K562 (cell line): ENCODE data around the gene SPEG. TPM values are rescaled to one million over a fixed set of nuclear protein-coding genes. Genes with fewer than 3 reads are reported as not detected.

ENCODE experiments used
- BMI1 ChIP-seq: fragments of 150-350 bp; IDR thresholded peaks from 2 replicates; pipeline ENCODE4 v1.6.1; 2014; ENCODE audit warnings: low read length
- CBX1 ChIP-seq: sonication (generic); IDR thresholded peaks from 2 replicates; pipeline ENCODE4 v1.6.1; 2016; ENCODE audit warnings: antibody characterized with exemption, low read depth, mild to moderate bottlenecking
- CBX2 ChIP-seq: fragments of 200-600 bp; sonication (generic); IDR thresholded peaks from one replicate; pipeline ENCODE4 v1.6.1; 2012; ENCODE audit warnings: mild to moderate bottlenecking, low read length, inconsistent platforms; ENCODE audit not compliant: insufficient read depth, poor library complexity, severe bottlenecking
- FOXJ3 ChIP-seq: sonication (generic); formaldehyde crosslinking; IDR thresholded peaks from 2 replicates; pipeline ENCODE4 v1.4.0; 2020; ENCODE audit warnings: mild to moderate bottlenecking, missing genetic modification reagents
- HIVEP1 ChIP-seq: fragments of 250-450 bp; sonication (Bioruptor Pico); IDR thresholded peaks from 2 replicates; pipeline ENCODE4 v1.4.0; 2020; ENCODE audit warnings: mild to moderate bottlenecking
- IFI16 ChIP-seq: fragments of 250-450 bp; sonication (Bioruptor Pico); IDR thresholded peaks from 2 replicates; pipeline ENCODE4 v2.1.2; 2022; ENCODE audit warnings: mild to moderate bottlenecking, inconsistent platforms
- MTA3 ChIP-seq: fragments of 450-650 bp; formaldehyde crosslinking; IDR thresholded peaks from 2 replicates; pipeline ENCODE4 v1.6.1; 2017; ENCODE audit warnings: mild to moderate bottlenecking, borderline replicate concordance
- NFIX ChIP-seq: fragments of 250-450 bp; sonication (Bioruptor Pico); IDR thresholded peaks from 2 replicates; pipeline ENCODE4 v1.4.0; 2020; ENCODE audit warnings: low read depth, mild to moderate bottlenecking, moderate library complexity
- PHF8 ChIP-seq: fragments of 200-600 bp; sonication (generic); IDR thresholded peaks from 2 replicates; pipeline ENCODE4 v1.6.1; 2012; ENCODE audit warnings: mixed run types, mild to moderate bottlenecking, inconsistent platforms, low read length, moderate library complexity, borderline replicate concordance
- PYGO2 ChIP-seq: fragments of 450-650 bp; IDR thresholded peaks from 2 replicates; pipeline ENCODE4 v1.6.1; 2016; ENCODE audit warnings: mild to moderate bottlenecking, missing genetic modification characterization, moderate library complexity, missing compliant biosample characterization
- RFX5 ChIP-seq: IDR thresholded peaks from 2 replicates; pipeline ENCODE4 v1.6.1; 2011; ENCODE audit warnings: low read depth, mild to moderate bottlenecking, improper control_type of control experiment, low read length
- SMAD4 ChIP-seq: fragments of 250-450 bp; sonication (Bioruptor Pico); conservative IDR thresholded peaks from 2 replicates; pipeline ENCODE4 v1.8.0; 2021; ENCODE audit warnings: inconsistent platforms, mild to moderate bottlenecking, moderate library complexity
- XRCC3 ChIP-seq: fragments of 450-650 bp; IDR thresholded peaks from 2 replicates; pipeline ENCODE4 v1.6.1; 2017; ENCODE audit warnings: mild to moderate bottlenecking, moderate library complexity
- ZBTB26 ChIP-seq: fragments of 450-650 bp; formaldehyde crosslinking; IDR thresholded peaks from 2 replicates; pipeline ENCODE4 v1.4.0; 2022; ENCODE audit warnings: missing genetic modification characterization
- ZFP30 ChIP-seq: fragments of 250-450 bp; sonication (Bioruptor Pico); IDR thresholded peaks from 2 replicates; pipeline ENCODE4 v1.8.0; 2022; ENCODE audit warnings: moderate library complexity, mild to moderate bottlenecking, inconsistent platforms, borderline replicate concordance
- ZFX ChIP-seq: sonication (generic); formaldehyde crosslinking; IDR thresholded peaks from 2 replicates; pipeline ENCODE4 v1.8.0; 2022; ENCODE audit warnings: mild to moderate bottlenecking, missing genetic modification reagents, moderate library complexity
- ZNF644 ChIP-seq: fragments of 200-800 bp; sonication (Bioruptor generic); IDR thresholded peaks from 2 replicates; pipeline ENCODE4 v1.6.1; 2016; ENCODE audit warnings: low read depth, missing genetic modification characterization, missing compliant biosample characterization
- ZNF696 ChIP-seq: fragments of 250-450 bp; sonication (Bioruptor Pico); conservative IDR thresholded peaks from 2 replicates; pipeline ENCODE4 v1.4.0; 2020; ENCODE audit warnings: mild to moderate bottlenecking, moderate library complexity
- ZZZ3 ChIP-seq: fragments of 450-650 bp; IDR thresholded peaks from 2 replicates; pipeline ENCODE4 v1.6.1; 2016; ENCODE audit warnings: antibody characterized with exemption, mild to moderate bottlenecking, moderate library complexity
- polyA plus RNA-seq, 8 experiments: library from polyadenylated mRNA; depleted of rRNA in 4 of 8; stranded (reverse) in 5 of 8; unstranded in 3 of 8; fragments of >200 nt; fragmentation: Nextera tagmentation in 2 of 8; fragmentation: Illumina TruSeq in 1 of 8; extraction: Ambion mirVana in 2 of 8; extraction: Trizol in 1 of 8; gene quantifications; 2 replicates each; pipeline versions ENCODE4 v1.2.1 to v1.2.3, GENCODE V29; 2011 to 2014; ENCODE audit warnings: inconsistent platforms in 1 of 8, missing spikeins in 1 of 8
- total RNA-seq, 7 experiments: library from RNA; depleted of rRNA in 6 of 7; stranded (reverse); fragments of >200 nt in 6 of 7; fragmentation: Illumina TruSeq in 2 of 7; extraction: Trizol in 2 of 7; gene quantifications; 2 replicates each; pipeline versions ENCODE4 v1.2.1 to v1.2.3, GENCODE V29; 2011 to 2021; ENCODE audit warnings: low replicate concordance in 1 of 7
- TF ChIP-seq, protein P1 (sequence below): fragments of 450-650 bp; formaldehyde crosslinking; IDR thresholded peaks from 2 replicates; pipeline ENCODE4 v1.4.0; 2020; ENCODE audit warnings: mild to moderate bottlenecking, mixed read lengths
- TF ChIP-seq, protein P2 (sequence below): fragments of 250-450 bp; sonication (Bioruptor Pico); IDR thresholded peaks from 2 replicates; pipeline ENCODE4 v1.6.1; 2021; ENCODE audit warnings: mild to moderate bottlenecking
- TF ChIP-seq, protein P3 (sequence below): fragments of 450-650 bp; IDR thresholded peaks from 2 replicates; pipeline ENCODE4 v1.6.1; 2018; ENCODE audit not compliant: partially characterized antibody

The SPEG gene
- total and polyA plus RNA-seq, 9 of the 15 experiments (the other 6 are each of a cell fraction or from before 2014, with no cell fraction given): 0.49 to 8.7 (median 3.0) TPM

DNA sequence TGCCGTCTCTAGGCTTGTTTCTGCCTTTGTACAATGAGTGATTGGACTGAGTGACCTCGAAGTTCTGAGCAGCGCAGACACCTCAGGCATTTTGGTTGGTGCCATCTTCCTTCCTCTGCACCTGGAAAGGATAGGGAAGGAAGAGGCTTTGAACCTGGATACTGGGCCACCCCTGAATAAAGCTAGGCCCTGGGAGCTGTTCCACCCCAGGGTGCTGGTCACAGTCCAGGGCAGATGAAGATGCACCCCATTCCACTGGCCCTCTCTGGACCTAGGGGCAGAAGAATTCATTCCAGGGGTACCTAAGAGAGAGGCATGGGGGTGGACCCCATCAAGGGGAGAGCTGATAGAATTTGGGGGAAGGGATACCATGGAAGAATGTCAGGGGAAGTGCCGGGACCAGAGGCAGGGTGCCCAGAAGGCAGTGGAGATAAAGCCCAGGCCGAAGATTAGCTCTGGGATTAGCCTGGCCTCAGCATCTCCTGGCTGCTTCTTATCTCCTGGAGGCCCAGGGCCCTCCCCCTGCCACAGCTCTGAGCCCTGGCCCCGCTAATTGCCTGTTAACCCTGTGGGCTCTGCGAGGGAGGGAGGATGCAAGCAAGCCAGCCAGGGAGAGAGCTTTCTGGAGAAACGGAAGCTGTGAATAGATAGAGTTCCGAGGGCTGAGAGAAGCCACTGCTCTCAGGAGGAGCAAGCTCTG is 91.0 kb downstream of the SPEG start (continued):
- TF ChIP-seq, protein P1, sequence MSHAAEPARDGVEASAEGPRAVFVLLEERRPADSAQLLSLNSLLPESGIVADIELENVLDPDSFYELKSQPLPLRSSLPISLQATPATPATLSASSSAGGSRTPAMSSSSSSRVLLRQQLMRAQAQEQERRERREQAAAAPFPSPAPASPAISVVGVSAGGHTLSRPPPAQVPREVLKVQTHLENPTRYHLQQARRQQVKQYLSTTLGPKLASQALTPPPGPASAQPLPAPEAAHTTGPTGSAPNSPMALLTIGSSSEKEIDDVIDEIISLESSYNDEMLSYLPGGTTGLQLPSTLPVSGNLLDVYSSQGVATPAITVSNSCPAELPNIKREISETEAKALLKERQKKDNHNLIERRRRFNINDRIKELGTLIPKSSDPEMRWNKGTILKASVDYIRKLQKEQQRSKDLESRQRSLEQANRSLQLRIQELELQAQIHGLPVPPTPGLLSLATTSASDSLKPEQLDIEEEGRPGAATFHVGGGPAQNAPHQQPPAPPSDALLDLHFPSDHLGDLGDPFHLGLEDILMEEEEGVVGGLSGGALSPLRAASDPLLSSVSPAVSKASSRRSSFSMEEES (CRISPR knock-in tag): no peak
- no peak for TF ChIP-seq CBX2
- TF ChIP-seq ZBTB26 (CRISPR knock-in tag): no peak
- TF ChIP-seq MTA3: peak; percentile 83; the same call in 1 of the 2 replicates
- no peak for TF ChIP-seq PYGO2
- no peak for TF ChIP-seq HIVEP1 (CRISPR knock-in tag)
- no peak for TF ChIP-seq ZNF696 (CRISPR knock-in tag)
- TF ChIP-seq, protein P2, sequence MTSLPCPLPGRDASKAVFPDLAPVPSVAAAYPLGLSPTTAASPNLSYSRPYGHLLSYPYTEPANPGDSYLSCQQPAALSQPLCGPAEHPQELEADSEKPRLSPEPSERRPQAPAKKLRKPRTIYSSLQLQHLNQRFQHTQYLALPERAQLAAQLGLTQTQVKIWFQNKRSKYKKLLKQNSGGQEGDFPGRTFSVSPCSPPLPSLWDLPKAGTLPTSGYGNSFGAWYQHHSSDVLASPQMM (CRISPR knock-in tag): no peak
- no peak for TF ChIP-seq PHF8
- no peak for TF ChIP-seq FOXJ3
- TF ChIP-seq SMAD4 (CRISPR knock-in tag): peak; percentile 86
- TF ChIP-seq ZFP30: no peak
- no peak for TF ChIP-seq BMI1
- TF ChIP-seq, protein P3, sequence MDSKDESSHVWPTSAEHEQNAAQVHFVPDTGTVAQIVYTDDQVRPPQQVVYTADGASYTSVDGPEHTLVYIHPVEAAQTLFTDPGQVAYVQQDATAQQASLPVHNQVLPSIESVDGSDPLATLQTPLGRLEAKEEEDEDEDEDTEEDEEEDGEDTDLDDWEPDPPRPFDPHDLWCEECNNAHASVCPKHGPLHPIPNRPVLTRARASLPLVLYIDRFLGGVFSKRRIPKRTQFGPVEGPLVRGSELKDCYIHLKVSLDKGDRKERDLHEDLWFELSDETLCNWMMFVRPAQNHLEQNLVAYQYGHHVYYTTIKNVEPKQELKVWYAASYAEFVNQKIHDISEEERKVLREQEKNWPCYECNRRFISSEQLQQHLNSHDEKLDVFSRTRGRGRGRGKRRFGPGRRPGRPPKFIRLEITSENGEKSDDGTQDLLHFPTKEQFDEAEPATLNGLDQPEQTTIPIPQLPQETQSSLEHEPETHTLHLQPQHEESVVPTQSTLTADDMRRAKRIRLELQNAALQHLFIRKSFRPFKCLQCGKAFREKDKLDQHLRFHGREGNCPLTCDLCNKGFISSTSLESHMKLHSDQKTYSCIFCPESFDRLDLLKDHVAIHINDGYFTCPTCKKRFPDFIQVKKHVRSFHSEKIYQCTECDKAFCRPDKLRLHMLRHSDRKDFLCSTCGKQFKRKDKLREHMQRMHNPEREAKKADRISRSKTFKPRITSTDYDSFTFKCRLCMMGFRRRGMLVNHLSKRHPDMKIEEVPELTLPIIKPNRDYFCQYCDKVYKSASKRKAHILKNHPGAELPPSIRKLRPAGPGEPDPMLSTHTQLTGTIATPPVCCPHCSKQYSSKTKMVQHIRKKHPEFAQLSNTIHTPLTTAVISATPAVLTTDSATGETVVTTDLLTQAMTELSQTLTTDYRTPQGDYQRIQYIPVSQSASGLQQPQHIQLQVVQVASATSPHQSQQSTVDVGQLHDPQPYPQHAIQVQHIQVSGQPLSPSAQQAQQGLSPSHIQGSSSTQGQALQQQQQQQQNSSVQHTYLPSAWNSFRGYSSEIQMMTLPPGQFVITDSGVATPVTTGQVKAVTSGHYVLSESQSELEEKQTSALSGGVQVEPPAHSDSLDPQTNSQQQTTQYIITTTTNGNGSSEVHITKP: peak; percentile 8
- TF ChIP-seq ZFX (CRISPR knock-in tag): peak; percentile 52
- TF ChIP-seq NFIX: no peak
- TF ChIP-seq RFX5: no peak
- no peak for TF ChIP-seq IFI16 (CRISPR knock-in tag)
- no peak for TF ChIP-seq CBX1
- no peak for TF ChIP-seq ZZZ3
- TF ChIP-seq ZNF644 (tag): 0 out of 2 replicates have a peak, but pooled peaks have one; percentile 63
- no peak for TF ChIP-seq XRCC3
